ENCODE measurements around the gene WDR81. TPM values are rescaled to one million over a fixed set of nuclear protein-coding genes. Genes with fewer than 3 reads are reported as not detected.
A peak's percentile ranks its signal among the peaks of the same experiment; 100 is the strongest.

The WDR81 gene
- total and polyA plus RNA-seq, 12 donors: 4.9 to 88.8 (median 41.1) TPM

DNA sequence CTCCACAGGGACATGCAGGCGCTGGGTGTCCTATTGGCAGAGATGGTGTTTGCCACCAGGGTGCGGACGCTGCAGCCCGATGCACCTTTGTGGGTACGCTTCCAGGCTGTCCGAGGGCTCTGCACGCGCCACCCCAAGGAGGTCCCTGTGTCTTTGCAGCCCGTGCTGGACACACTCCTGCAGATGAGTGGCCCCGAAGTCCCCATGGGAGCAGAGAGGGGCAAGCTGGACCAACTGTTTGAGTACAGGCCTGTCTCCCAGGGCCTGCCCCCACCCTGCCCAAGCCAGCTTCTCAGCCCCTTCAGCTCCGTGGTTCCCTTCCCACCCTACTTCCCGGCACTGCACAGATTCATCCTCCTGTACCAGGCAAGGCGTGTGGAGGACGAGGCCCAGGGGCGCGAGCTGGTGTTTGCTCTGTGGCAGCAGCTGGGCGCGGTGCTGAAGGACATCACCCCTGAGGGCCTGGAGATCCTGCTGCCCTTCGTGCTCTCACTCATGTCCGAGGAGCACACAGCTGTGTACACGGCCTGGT is 2.8 kb downstream of the WDR81 start:
- H3K36me3 ChIP-seq (replicated peaks in 1 of 2): peaks cover 0 to 29% of the 10 kb centered on the region in 2 donors
- WGBS, 4 donors: 87 to 93% (median 90%) methylated on average over 6 to 21 of the region's 21 CpGs
- H3K27ac ChIP-seq: no peak overlapping the region
- intact Hi-C loops (cut with DNase I): loop anchor here (5.0 kb wide), 1 partner anchor 55 kb away; no protein-coding TSS in a partner anchor
- no peak for TF ChIP-seq POLR2A (IDR thresholded peaks at IDR 0.05)
- TF ChIP-seq, protein P1, sequence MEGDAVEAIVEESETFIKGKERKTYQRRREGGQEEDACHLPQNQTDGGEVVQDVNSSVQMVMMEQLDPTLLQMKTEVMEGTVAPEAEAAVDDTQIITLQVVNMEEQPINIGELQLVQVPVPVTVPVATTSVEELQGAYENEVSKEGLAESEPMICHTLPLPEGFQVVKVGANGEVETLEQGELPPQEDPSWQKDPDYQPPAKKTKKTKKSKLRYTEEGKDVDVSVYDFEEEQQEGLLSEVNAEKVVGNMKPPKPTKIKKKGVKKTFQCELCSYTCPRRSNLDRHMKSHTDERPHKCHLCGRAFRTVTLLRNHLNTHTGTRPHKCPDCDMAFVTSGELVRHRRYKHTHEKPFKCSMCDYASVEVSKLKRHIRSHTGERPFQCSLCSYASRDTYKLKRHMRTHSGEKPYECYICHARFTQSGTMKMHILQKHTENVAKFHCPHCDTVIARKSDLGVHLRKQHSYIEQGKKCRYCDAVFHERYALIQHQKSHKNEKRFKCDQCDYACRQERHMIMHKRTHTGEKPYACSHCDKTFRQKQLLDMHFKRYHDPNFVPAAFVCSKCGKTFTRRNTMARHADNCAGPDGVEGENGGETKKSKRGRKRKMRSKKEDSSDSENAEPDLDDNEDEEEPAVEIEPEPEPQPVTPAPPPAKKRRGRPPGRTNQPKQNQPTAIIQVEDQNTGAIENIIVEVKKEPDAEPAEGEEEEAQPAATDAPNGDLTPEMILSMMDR (IDR thresholded peaks at IDR 0.05): no peak
- no peak for DNase-seq
- no peaks in the 10 kb centered on the region for H3K27me3 ChIP-seq
- H3K9me3 ChIP-seq (replicated peaks in 1 of 3): no peaks in the 10 kb centered on the region
- no peak overlapping the region for H3K4me3 ChIP-seq
- peaks cover 17 to 48% of the 10 kb centered on the region in 2 donors for H3K4me1 ChIP-seq (replicated peaks in 1 of 2)

DNA sequence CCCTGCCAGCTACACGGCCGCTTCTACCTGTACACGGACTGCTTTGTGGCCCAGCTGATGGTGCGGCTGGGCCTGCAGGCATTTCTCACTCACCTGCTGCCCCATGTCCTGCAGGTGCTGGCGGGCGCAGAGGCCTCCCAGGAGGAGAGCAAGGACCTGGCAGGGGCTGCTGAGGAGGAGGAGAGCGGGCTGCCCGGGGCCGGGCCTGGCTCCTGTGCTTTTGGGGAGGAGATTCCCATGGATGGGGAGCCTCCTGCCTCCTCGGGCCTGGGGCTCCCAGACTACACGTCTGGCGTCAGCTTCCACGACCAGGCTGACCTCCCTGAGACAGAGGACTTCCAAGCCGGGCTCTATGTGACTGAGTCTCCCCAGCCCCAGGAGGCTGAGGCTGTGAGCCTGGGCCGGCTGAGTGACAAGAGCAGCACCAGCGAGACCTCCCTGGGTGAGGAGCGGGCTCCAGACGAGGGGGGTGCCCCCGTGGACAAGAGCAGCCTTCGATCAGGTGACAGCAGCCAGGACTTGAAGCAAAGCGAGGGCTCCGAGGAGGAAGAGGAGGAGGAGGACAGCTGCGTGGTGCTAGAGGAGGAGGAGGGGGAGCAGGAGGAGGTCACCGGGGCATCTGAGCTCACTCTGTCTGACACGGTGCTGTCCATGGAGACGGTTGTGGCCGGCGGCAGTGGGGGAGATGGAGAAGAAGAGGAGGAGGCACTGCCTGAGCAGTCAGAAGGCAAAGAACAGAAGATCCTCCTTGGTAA is 3.5 kb downstream of the WDR81 start:
- Histone ChIP-seq H3K4me1 (replicated peaks in 1 of 2) (peaks cover 17 to 45% of the 10 kb centered on the region in 2 donors), H3K27ac (peak overlapping the region in 1 of 5 donors; percentile 13), H3K9me3 (replicated peaks in 1 of 3) (no peaks in the 10 kb centered on the region), H3K36me3 (replicated peaks in 1 of 2) (peaks cover 0 to 34% of the 10 kb centered on the region in 2 donors), H3K4me3 (no peak overlapping the region), H3K27me3 (no peaks in the 10 kb centered on the region)
- intact Hi-C loops (cut with DNase I): loop anchor here (5.0 kb wide), 1 partner anchor 54 kb away; no protein-coding TSS in a partner anchor
- TF ChIP-seq, protein P1 (IDR thresholded peaks at IDR 0.05): no peak
- TF ChIP-seq POLR2A (IDR thresholded peaks at IDR 0.05): no peak
- 87 to 97% (median 88%) methylated on average over 14 to 28 of the region's 28 CpGs for WGBS, 4 donors
- DNase-seq: peak in 1 of 7 donors; percentile 53

DNA sequence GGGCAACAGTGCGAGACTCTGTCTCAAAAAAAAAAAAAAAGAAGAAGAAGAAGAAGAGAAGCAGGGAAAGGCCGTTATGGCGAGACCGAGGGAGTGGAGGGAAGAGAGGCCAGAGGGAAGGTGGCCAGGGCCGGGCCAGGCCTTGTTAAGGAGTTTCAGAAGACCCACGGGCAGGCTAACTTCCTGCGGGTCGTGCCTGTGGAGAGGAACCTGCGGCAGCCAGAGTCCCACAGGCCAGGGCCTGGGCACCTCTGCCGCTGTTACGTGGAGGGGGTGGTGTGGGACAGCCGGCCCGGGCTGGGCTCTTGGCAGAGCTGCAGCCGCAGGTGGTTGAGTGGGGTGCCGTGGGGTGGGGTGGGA is 5.4 kb downstream of the WDR81 start:
- intact Hi-C loops (cut with DNase I): loop anchor here (5.0 to 10.0 kb wide), 3 partner anchors 52 to 135 kb away; no protein-coding TSS in a partner anchor
- Histone ChIP-seq H3K27ac (peak overlapping the region in 4 of 5 donors; percentile 74 to 91 (median 84)), H3K9me3 (replicated peaks in 1 of 3) (no peaks in the 10 kb centered on the region), H3K27me3 (no peaks in the 10 kb centered on the region), H3K4me1 (replicated peaks in 1 of 2) (peaks cover 12 to 34% of the 10 kb centered on the region in 2 donors), H3K36me3 (replicated peaks in 1 of 2) (peaks cover 0 to 45% of the 10 kb centered on the region in 2 donors), H3K4me3 (no peak overlapping the region)
- DNase-seq: peak in 1 of 7 donors; percentile 54
- no peak for TF ChIP-seq POLR2A (IDR thresholded peaks at IDR 0.05)
- TF ChIP-seq, protein P1 (IDR thresholded peaks at IDR 0.05): no peak
- 64 to 76% (median 70%) methylated on average over 9 to 15 of the region's 15 CpGs for WGBS, 4 donors

All from adrenal gland (tissue), 12 donors.